Fibroblast of lung (primary cell): ENCODE results near the gene CFAP91. TPM values are rescaled to one million over a fixed set of nuclear protein-coding genes. Genes with fewer than 3 reads are reported as not detected.

Experiments
- DNase-seq, 2 donors: peaks; one replicate each; pipeline versions ENCODE4 v3.0.0 to v3.0.0-alpha.2; 2010; ENCODE audit warnings: low read depth in 2 of 2
- H2AFZ ChIP-seq: 2 replicates; pipeline ENCODE4 v1.5.1; 2012; ENCODE audit warnings: low read length, control low read depth, inconsistent platforms
- H3K27ac ChIP-seq: 2 replicates; pipeline ENCODE4 v1.5.1; 2011; ENCODE audit warnings: low read length, control low read depth; ENCODE audit not compliant: insufficient read depth
- H3K27me3 ChIP-seq: 2 replicates; pipeline ENCODE4 v1.5.1; 2011; ENCODE audit warnings: mild to moderate bottlenecking, low read length; ENCODE audit not compliant: control insufficient read depth, insufficient read depth
- H3K36me3 ChIP-seq: 2 replicates; pipeline ENCODE4 v1.5.1; 2011; ENCODE audit warnings: low read length; ENCODE audit not compliant: control insufficient read depth, insufficient read depth
- H3K4me1 ChIP-seq: 2 replicates; pipeline ENCODE4 v1.5.1; 2011; ENCODE audit warnings: low read length; ENCODE audit not compliant: control insufficient read depth, insufficient read depth; ENCODE audit errors: extremely low read depth
- H3K4me2 ChIP-seq: 2 replicates; pipeline ENCODE4 v1.5.1; 2011; ENCODE audit warnings: low read length, control low read depth; ENCODE audit not compliant: insufficient read depth; ENCODE audit errors: extremely low read depth
- H3K4me3 ChIP-seq, 4 experiments: fragments of 200-600 bp in 1 of 4; sonication (generic) in 1 of 4; replicated peaks in 1 of 4; 2 replicates each; pipeline ENCODE4 v1.5.1; 2011 to 2016; ENCODE audit warnings: low read length in 4 of 4, low read depth in 3 of 4, mild to moderate bottlenecking in 3 of 4, control low read depth in 2 of 4, inconsistent platforms in 1 of 4, mixed read lengths in 1 of 4; ENCODE audit not compliant: insufficient read depth in 1 of 4; ENCODE audit errors: control extremely low read depth in 1 of 4
- H3K79me2 ChIP-seq: 2 replicates; pipeline ENCODE4 v1.5.1; 2012; ENCODE audit warnings: mild to moderate bottlenecking, low read length, inconsistent platforms; ENCODE audit not compliant: control insufficient read depth, insufficient read depth
- H3K9ac ChIP-seq: 2 replicates; pipeline ENCODE4 v1.5.1; 2011; ENCODE audit warnings: mild to moderate bottlenecking, low read length, control low read depth; ENCODE audit not compliant: insufficient read depth
- H3K9me3 ChIP-seq: 2 replicates; pipeline ENCODE4 v1.5.1; 2012; ENCODE audit warnings: low read depth, low read length; ENCODE audit not compliant: control insufficient read depth, insufficient read depth
- H4K20me1 ChIP-seq: 2 replicates; pipeline ENCODE4 v1.5.1; 2011; ENCODE audit warnings: low read length; ENCODE audit not compliant: control insufficient read depth, insufficient read depth; ENCODE audit errors: extremely low read depth
- EZH2 ChIP-seq: IDR thresholded peaks from 2 replicates; pipeline ENCODE4 v1.5.1; 2012; ENCODE audit warnings: low read length, control low read depth, mild to moderate bottlenecking; ENCODE audit errors: missing control alignments
- polyA plus RNA-seq, 2 donors: library from polyadenylated mRNA; depleted of rRNA in 1 of 2; stranded (reverse) in 1 of 2; unstranded in 1 of 2; fragments of >200 nt; gene quantifications; 2 replicates each; pipeline ENCODE4 v1.2.1, GENCODE V29; 2011 to 2012; ENCODE audit warnings: missing spikeins in 1 of 2
- total RNA-seq: library from RNA; depleted of rRNA; stranded (reverse); fragments of >200 nt; gene quantifications from 2 replicates; pipeline ENCODE4 v1.2.1, GENCODE V29; 2014
- TF ChIP-seq, protein P1 (sequence below), 2 donors: IDR thresholded peaks in 1 of 2; conservative IDR thresholded peaks in 1 of 2; 1 replicate in 1 of 2; 2 replicates in 1 of 2; pipeline ENCODE4 v1.5.1; 2011 to 2012; ENCODE audit warnings: low read length in 2 of 2, control low read depth in 1 of 2, inconsistent platforms in 1 of 2, low read depth in 1 of 2, mild to moderate bottlenecking in 1 of 2

The CFAP91 gene
- total and polyA plus RNA-seq, 2 donors (not counting 1 experiment from before 2014, with no cell fraction given): 0.02 to 0.17 TPM

DNA sequence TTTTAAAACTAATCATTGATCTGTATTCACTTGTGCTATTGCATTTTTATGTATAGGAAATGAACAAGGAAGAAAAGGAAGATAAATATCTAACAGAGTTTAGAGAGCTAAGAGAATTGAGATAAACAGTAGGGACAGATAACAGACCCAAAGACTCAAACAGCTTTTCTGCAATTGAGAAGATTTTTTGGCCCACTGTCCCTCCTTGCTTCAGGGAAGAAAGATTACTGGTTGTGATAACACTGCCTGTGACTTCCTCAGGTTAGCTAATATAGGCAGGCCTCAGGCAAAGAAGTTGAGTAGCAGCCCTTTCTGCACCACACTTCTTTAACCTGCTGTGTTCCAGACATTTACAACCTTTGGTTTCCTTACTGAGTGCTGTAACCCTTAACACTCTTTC lies 22.9 kb upstream of the CFAP91 start:
- Histone ChIP-seq H3K79me2 (peaks cover 2% of the 10 kb centered on the region), H3K27me3 (no peaks in the 10 kb centered on the region), H3K4me3 (no peak overlapping the region), H3K9ac (no peak overlapping the region), H3K9me3 (no peaks in the 10 kb centered on the region), H3K36me3 (no peaks in the 10 kb centered on the region), H3K4me2 (no peak overlapping the region), H4K20me1 (no peaks in the 10 kb centered on the region), H3K4me1 (no peaks in the 10 kb centered on the region), H2AFZ (peak overlapping the region; percentile 35), H3K27ac (no peak overlapping the region)
- TF ChIP-seq EZH2: no peak
- TF ChIP-seq, protein P1, sequence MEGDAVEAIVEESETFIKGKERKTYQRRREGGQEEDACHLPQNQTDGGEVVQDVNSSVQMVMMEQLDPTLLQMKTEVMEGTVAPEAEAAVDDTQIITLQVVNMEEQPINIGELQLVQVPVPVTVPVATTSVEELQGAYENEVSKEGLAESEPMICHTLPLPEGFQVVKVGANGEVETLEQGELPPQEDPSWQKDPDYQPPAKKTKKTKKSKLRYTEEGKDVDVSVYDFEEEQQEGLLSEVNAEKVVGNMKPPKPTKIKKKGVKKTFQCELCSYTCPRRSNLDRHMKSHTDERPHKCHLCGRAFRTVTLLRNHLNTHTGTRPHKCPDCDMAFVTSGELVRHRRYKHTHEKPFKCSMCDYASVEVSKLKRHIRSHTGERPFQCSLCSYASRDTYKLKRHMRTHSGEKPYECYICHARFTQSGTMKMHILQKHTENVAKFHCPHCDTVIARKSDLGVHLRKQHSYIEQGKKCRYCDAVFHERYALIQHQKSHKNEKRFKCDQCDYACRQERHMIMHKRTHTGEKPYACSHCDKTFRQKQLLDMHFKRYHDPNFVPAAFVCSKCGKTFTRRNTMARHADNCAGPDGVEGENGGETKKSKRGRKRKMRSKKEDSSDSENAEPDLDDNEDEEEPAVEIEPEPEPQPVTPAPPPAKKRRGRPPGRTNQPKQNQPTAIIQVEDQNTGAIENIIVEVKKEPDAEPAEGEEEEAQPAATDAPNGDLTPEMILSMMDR (conservative IDR thresholded peaks at IDR 0.05 in 1 of 2, IDR thresholded peaks at IDR 0.05 in 1 of 2; ENCODE audit: low read depth in 1 of 2, low read length in 2 of 2): no peak
- no peak for DNase-seq

GRCh38 chr3:119681279-119681678 lies 21.5 kb upstream of the CFAP91 start:
- H3K4me3 ChIP-seq: no peak overlapping the region
- H3K27ac ChIP-seq: no peak overlapping the region
- no peaks in the 10 kb centered on the region for H3K27me3 ChIP-seq
- no peaks in the 10 kb centered on the region for H3K79me2 ChIP-seq
- H3K9ac ChIP-seq: no peak overlapping the region
- H3K4me1 ChIP-seq: no peaks in the 10 kb centered on the region
- H3K4me2 ChIP-seq: no peak overlapping the region
- H3K9me3 ChIP-seq: no peaks in the 10 kb centered on the region
- H3K36me3 ChIP-seq: no peaks in the 10 kb centered on the region
- DNase-seq: peak; percentile 46 to 60
- no peak overlapping the region for H2AFZ ChIP-seq
- no peaks in the 10 kb centered on the region for H4K20me1 ChIP-seq
- TF ChIP-seq, protein P1 (conservative IDR thresholded peaks at IDR 0.05 in 1 of 2, IDR thresholded peaks at IDR 0.05 in 1 of 2; ENCODE audit: low read depth in 1 of 2, low read length in 2 of 2): peak; percentile 44
- TF ChIP-seq EZH2: no peak

DNA sequence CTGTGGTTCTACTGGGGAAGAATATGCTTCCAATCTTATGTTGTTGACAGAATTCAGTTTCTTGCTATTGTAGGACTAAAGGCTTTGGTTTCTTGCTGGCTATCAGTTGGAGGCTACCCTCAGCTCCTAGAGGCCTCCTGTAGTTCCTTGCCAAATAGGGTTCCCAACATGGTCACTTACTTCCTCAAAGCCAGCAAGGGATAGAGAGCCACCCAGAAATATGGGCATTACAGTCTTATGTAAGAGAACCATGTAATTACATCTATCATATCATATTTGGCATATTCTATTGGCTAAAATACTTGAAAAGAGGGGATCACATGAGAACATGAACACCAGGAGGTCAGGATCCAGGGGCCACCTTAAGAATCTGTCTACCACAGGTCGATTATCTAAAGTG lies 19.4 kb upstream of the CFAP91 start:
- H2AFZ ChIP-seq: no peak overlapping the region
- no peak for TF ChIP-seq EZH2
- TF ChIP-seq, protein P1 (conservative IDR thresholded peaks at IDR 0.05 in 1 of 2, IDR thresholded peaks at IDR 0.05 in 1 of 2; ENCODE audit: low read depth in 1 of 2, low read length in 2 of 2): no peak
- no peaks in the 10 kb centered on the region for H3K9me3 ChIP-seq
- no peaks in the 10 kb centered on the region for H3K4me1 ChIP-seq
- no peaks in the 10 kb centered on the region for H3K79me2 ChIP-seq
- no peak overlapping the region for H3K4me3 ChIP-seq
- H3K27ac ChIP-seq: no peak overlapping the region
- no peaks in the 10 kb centered on the region for H4K20me1 ChIP-seq
- H3K36me3 ChIP-seq: no peaks in the 10 kb centered on the region
- H3K9ac ChIP-seq: no peak overlapping the region
- no peak for DNase-seq
- no peak overlapping the region for H3K4me2 ChIP-seq
- H3K27me3 ChIP-seq: no peaks in the 10 kb centered on the region
